Tibial nerve (tissue), 4 donors: Measurements from ENCODE around the gene SLC7A10.
"Not testable (repeated sequence)": the region's sequence is repeated elsewhere in the genome, so short reads cannot be mapped to it uniquely, and the experiment has no call there.

ENCODE experiments used
- EP300 ChIP-seq, 2 donors: sonication (generic); formaldehyde crosslinking; IDR thresholded peaks; one replicate each; pipeline ENCODE4 v1.6.1; 2017; ENCODE audit warnings: antibody characterized with exemption in 2 of 2, mild to moderate bottlenecking in 1 of 2
- TF ChIP-seq, protein P1 (sequence below), 5 experiments: fragments of 200-600 bp in 3 of 5; fragments of 450-650 bp in 2 of 5; sonication (generic) in 3 of 5; IDR thresholded peaks; one replicate each; pipeline ENCODE4 v1.5.1; 2016 to 2019; ENCODE audit warnings: antibody characterized with exemption in 5 of 5, mild to moderate bottlenecking in 3 of 5, moderate library complexity in 2 of 5

DNA sequence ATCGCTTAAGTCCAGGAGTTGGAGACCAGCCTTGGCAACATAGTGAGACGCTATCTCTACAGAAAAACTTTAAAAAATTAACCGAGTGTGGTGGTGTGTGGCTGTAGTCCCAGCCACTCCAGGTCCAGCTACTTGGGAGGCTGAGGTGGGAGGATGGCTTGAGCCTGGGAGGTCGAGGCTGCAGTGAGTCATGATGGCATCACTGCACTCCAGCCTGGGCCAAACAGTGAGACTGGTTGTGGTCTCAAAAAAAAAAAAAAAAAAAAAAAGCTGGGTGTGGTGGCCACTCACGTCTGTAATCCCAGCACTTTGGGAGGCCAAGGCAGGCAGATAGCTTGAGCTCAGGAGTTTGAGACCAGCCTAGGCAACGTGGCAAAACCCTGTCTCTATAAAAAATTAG is 59.6 kb downstream of the SLC7A10 start:
- TF ChIP-seq, protein P1, sequence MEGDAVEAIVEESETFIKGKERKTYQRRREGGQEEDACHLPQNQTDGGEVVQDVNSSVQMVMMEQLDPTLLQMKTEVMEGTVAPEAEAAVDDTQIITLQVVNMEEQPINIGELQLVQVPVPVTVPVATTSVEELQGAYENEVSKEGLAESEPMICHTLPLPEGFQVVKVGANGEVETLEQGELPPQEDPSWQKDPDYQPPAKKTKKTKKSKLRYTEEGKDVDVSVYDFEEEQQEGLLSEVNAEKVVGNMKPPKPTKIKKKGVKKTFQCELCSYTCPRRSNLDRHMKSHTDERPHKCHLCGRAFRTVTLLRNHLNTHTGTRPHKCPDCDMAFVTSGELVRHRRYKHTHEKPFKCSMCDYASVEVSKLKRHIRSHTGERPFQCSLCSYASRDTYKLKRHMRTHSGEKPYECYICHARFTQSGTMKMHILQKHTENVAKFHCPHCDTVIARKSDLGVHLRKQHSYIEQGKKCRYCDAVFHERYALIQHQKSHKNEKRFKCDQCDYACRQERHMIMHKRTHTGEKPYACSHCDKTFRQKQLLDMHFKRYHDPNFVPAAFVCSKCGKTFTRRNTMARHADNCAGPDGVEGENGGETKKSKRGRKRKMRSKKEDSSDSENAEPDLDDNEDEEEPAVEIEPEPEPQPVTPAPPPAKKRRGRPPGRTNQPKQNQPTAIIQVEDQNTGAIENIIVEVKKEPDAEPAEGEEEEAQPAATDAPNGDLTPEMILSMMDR (IDR thresholded peaks at IDR 0.05) = not testable (repeated sequence)
- not testable (repeated sequence) for TF ChIP-seq EP300 (IDR thresholded peaks at IDR 0.05)
